OCI-LY1 (cell line): ENCODE measurements around the gene THUMPD2.

Source experiments
- H2AFZ ChIP-seq: fragments of 200-600 bp; sonication (generic), shearing (Covaris generic); 2 replicates; pipeline ENCODE4 v1.6.0; 2014; ENCODE audit warnings: antibody characterized with exemption, mild to moderate bottlenecking, low read length
- H3F3A ChIP-seq: fragments of 200-600 bp; sonication (generic), shearing (Covaris generic); 2 replicates; pipeline ENCODE4 v1.6.0; 2014; ENCODE audit warnings: mild to moderate bottlenecking, antibody characterized with exemption, low read length, moderate library complexity; ENCODE audit not compliant: insufficient read depth
- H3K27ac ChIP-seq: fragments of 200-600 bp; sonication (generic); 2 replicates; pipeline ENCODE4 v1.5.1; 2014; ENCODE audit warnings: low read length, mixed run types, mild to moderate bottlenecking, low read depth; ENCODE audit not compliant: poor library complexity, severe bottlenecking
- H3K27me3 ChIP-seq: fragments of 200-600 bp; sonication (generic); 2 replicates; pipeline ENCODE4 v1.6.0; 2014; ENCODE audit warnings: antibody characterized with exemption, mild to moderate bottlenecking, low read length, moderate library complexity; ENCODE audit not compliant: insufficient read depth
- H3K36me3 ChIP-seq: fragments of 200-600 bp; sonication (generic); 2 replicates; pipeline ENCODE4 v1.6.1; 2014; ENCODE audit warnings: mild to moderate bottlenecking, antibody characterized with exemption, low read length, moderate library complexity, mixed read lengths; ENCODE audit not compliant: insufficient read depth
- H3K4me1 ChIP-seq: fragments of 200-600 bp; sonication (generic); 2 replicates; pipeline ENCODE4 v1.5.1; 2014; ENCODE audit warnings: mild to moderate bottlenecking, low read length, moderate library complexity; ENCODE audit not compliant: insufficient read depth, severe bottlenecking
- H3K4me2 ChIP-seq: fragments of 200-600 bp; sonication (generic), shearing (Covaris generic); 2 replicates; pipeline ENCODE4 v1.6.1; 2014; ENCODE audit warnings: low read length
- H3K4me3 ChIP-seq: fragments of 200-600 bp; sonication (generic); 2 replicates; pipeline ENCODE4 v1.5.1; 2014; ENCODE audit warnings: low read length, low read depth, mild to moderate bottlenecking, mixed read lengths; ENCODE audit not compliant: poor library complexity, severe bottlenecking
- H3K79me2 ChIP-seq: fragments of 200-600 bp; shearing (Covaris generic); 2 replicates; pipeline ENCODE4 v1.6.1; 2016; ENCODE audit warnings: mixed run types, low read length, mixed read lengths; ENCODE audit not compliant: insufficient read depth
- H3K9ac ChIP-seq: fragments of 200-600 bp; sonication (generic), shearing (Covaris generic); 2 replicates; pipeline ENCODE4 v1.6.1; 2014; ENCODE audit warnings: mild to moderate bottlenecking, low read length, mixed read lengths
- H3K9me2 ChIP-seq: fragments of 200-600 bp; sonication (generic), shearing (Covaris generic); 2 replicates; pipeline ENCODE4 v1.6.1; 2014; ENCODE audit warnings: low read depth, mild to moderate bottlenecking, low read length, mixed read lengths
- H3K9me3 ChIP-seq: fragments of 200-600 bp; shearing (Covaris generic); 2 replicates; pipeline ENCODE4 v1.6.1; 2014; ENCODE audit warnings: low read length, mixed read lengths
- H4K20me1 ChIP-seq: fragments of 200-600 bp; sonication (generic), shearing (Covaris generic); 2 replicates; pipeline ENCODE4 v1.6.0; 2016; ENCODE audit warnings: mild to moderate bottlenecking, low read length; ENCODE audit not compliant: insufficient read depth
- CTCF ChIP-seq: fragments of 200-600 bp; sonication (generic), shearing (Covaris generic); IDR thresholded peaks from 2 replicates; pipeline ENCODE4 v1.5.1; 2017; ENCODE audit warnings: mild to moderate bottlenecking, antibody characterized with exemption, low read length, moderate library complexity, mixed read lengths
- EZH2 ChIP-seq: fragments of 200-600 bp; sonication (generic), shearing (Covaris generic); IDR thresholded peaks from 2 replicates; pipeline ENCODE4 v1.8.0; 2017; ENCODE audit warnings: borderline replicate concordance, mixed run types, mild to moderate bottlenecking, antibody characterized with exemption, low read length, moderate library complexity, mixed read lengths

Gene THUMPD2

GRCh38 chr2:39712953-39713352, 66.1 kb downstream of the THUMPD2 start:
- Histone ChIP-seq H3K9ac (no peak overlapping the region), H3K4me3 (no peak overlapping the region), H3K4me1 (no peaks in the 10 kb centered on the region), H3K36me3 (no peaks in the 10 kb centered on the region), H4K20me1 (no peaks in the 10 kb centered on the region), H3K27me3 (no peaks in the 10 kb centered on the region), H3F3A (no peaks in the 10 kb centered on the region), H3K9me3 (no peaks in the 10 kb centered on the region), H3K9me2 (no peaks in the 10 kb centered on the region), H3K27ac (no peak overlapping the region), H2AFZ (no peak overlapping the region), H3K79me2 (no peaks in the 10 kb centered on the region), H3K4me2 (no peak overlapping the region)
- TF ChIP-seq EZH2 (no peak), CTCF (no peak)

- Histone ChIP-seq H4K20me1 (no peaks in the 10 kb centered on the region), H3K36me3 (no peaks in the 10 kb centered on the region), H3K27me3 (no peaks in the 10 kb centered on the region), H3K9me3 (no peaks in the 10 kb centered on the region), H3K4me1 (no peaks in the 10 kb centered on the region), H2AFZ (no peak overlapping the region), H3K79me2 (no peaks in the 10 kb centered on the region), H3F3A (no peaks in the 10 kb centered on the region), H3K9ac (no peak overlapping the region), H3K4me2 (no peak overlapping the region), H3K4me3 (no peak overlapping the region), H3K9me2 (no peaks in the 10 kb centered on the region), H3K27ac (no peak overlapping the region)
- TF ChIP-seq CTCF (no peak), EZH2 (no peak)
Measured at GRCh38 chr2:39710807-39711206, 68.3 kb downstream of the THUMPD2 start.

GRCh38 chr2:39708003-39708402, 71.1 kb downstream of the THUMPD2 start:
- Histone ChIP-seq H3K4me2 (no peak overlapping the region), H3K79me2 (no peaks in the 10 kb centered on the region), H3K27ac (no peak overlapping the region), H3K27me3 (no peaks in the 10 kb centered on the region), H3K4me1 (no peaks in the 10 kb centered on the region), H3K36me3 (no peaks in the 10 kb centered on the region), H3K9me2 (no peaks in the 10 kb centered on the region), H3K4me3 (no peak overlapping the region), H3F3A (no peaks in the 10 kb centered on the region), H3K9me3 (no peaks in the 10 kb centered on the region), H3K9ac (no peak overlapping the region), H4K20me1 (no peaks in the 10 kb centered on the region), H2AFZ (no peak overlapping the region)
- TF ChIP-seq EZH2 (no peak), CTCF (no peak)
